ENCODE data around the gene SSR2. TPM values are rescaled to one million over a fixed set of nuclear protein-coding genes. Genes with fewer than 3 reads are reported as not detected.

The SSR2 gene
- total RNA-seq, 4 donors from 2014 or later = 197 to 397 (median 308) TPM

- DNase-seq (ENCODE audit: low spot score) = no peak
- TF ChIP-seq, protein P1, sequence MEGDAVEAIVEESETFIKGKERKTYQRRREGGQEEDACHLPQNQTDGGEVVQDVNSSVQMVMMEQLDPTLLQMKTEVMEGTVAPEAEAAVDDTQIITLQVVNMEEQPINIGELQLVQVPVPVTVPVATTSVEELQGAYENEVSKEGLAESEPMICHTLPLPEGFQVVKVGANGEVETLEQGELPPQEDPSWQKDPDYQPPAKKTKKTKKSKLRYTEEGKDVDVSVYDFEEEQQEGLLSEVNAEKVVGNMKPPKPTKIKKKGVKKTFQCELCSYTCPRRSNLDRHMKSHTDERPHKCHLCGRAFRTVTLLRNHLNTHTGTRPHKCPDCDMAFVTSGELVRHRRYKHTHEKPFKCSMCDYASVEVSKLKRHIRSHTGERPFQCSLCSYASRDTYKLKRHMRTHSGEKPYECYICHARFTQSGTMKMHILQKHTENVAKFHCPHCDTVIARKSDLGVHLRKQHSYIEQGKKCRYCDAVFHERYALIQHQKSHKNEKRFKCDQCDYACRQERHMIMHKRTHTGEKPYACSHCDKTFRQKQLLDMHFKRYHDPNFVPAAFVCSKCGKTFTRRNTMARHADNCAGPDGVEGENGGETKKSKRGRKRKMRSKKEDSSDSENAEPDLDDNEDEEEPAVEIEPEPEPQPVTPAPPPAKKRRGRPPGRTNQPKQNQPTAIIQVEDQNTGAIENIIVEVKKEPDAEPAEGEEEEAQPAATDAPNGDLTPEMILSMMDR (IDR thresholded peaks at IDR 0.05) = no peak
- no peak for ATAC-seq (ENCODE audit: low FRiP score)
Observed at GRCh38 chr1:156064615-156065014, 43.9 kb upstream of the SSR2 start.

GRCh38 chr1:156063997-156064285, 43.2 kb upstream of the SSR2 start:
- no peak for ATAC-seq (ENCODE audit: low FRiP score)
- TF ChIP-seq, protein P1 (IDR thresholded peaks at IDR 0.05) = no peak

GRCh38 chr1:156062189-156062588, 41.4 kb upstream of the SSR2 start:
- TF ChIP-seq, protein P1 (IDR thresholded peaks at IDR 0.05) = no peak
- DNase-seq (ENCODE audit: low spot score) = no peak
- no peak for ATAC-seq (ENCODE audit: low FRiP score)

More at GRCh38 chr1:156063997-156064285, 43.2 kb upstream of the SSR2 start:
- DNase-seq (ENCODE audit: low spot score) = no peak

GRCh38 chr1:156060937-156061636, 40.3 kb upstream of the SSR2 start, which contains the start of gene RAB25:
Gene RAB25 (plus strand): TSS chr1:156061160. CDS start chr1:156061401, 241 bp downstream.
- TF ChIP-seq, protein P1 (IDR thresholded peaks at IDR 0.05) = no peak
- ATAC-seq (ENCODE audit: low FRiP score) (no peak), DNase-seq (ENCODE audit: low spot score) (no peak)

GRCh38 chr1:156056326-156056849, 35.6 kb upstream of the SSR2 start:
- TF ChIP-seq, protein P1 (IDR thresholded peaks at IDR 0.05) = no peak
- no peak for ATAC-seq (ENCODE audit: low FRiP score)
- DNase-seq (ENCODE audit: low spot score) = no peak

- TF ChIP-seq, protein P1 (IDR thresholded peaks at IDR 0.05) = no peak
- DNase-seq (ENCODE audit: low spot score) (no peak), ATAC-seq (ENCODE audit: low FRiP score) (no peak)
Observed at GRCh38 chr1:156055281-156056048, 34.7 kb upstream of the SSR2 start.

Data from omental fat pad (tissue), 4 donors.